ENCODE results near the gene WDR62. TPM values are rescaled to one million over a fixed set of nuclear protein-coding genes. Genes with fewer than 3 reads are reported as not detected.

Gene WDR62
- total and polyA plus RNA-seq, 2 donors (not counting 3 experiments of a cell fraction or from before 2014, with no cell fraction given): 8.0 to 13.4 TPM

DNA sequence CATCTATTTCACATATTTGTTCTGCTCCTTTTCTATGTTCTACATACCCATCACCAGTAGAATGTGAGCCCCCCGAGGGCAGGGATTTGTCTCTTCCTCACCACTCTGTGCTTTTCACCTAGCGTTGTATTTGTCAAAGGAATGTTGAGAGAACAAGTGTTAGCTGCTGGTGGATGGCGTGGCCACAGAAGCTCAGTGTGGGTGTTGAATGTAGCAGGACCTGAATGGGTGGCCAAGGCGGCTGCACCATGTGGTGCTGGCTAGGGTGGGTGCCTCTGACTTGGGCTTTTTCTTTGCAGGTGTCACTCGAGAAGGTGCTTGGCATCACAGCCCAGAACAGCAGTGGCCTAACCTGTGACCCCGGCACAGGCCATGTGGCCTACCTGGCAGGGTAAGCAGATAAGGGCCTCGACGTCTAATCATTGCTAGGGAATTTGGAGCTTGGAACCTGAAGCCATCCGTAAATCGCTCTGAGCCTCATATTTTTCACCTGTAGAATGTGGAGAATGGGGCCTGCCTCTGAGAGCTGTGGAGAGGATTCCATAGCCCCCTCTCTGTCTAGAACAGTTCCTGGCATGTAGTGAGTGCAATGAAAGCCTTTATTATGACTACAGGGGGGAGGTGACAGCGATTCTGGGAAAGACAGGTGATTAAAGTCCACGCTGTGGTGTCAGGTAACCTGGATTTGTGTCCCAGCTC is 3.9 kb downstream of the WDR62 start:
- FAIRE-seq: no peak
- TF ChIP-seq MYC (IDR thresholded peaks at IDR 0.05; ENCODE audit: low read depth, low read length): no peak
- TF ChIP-seq POLR2A (IDR thresholded peaks at IDR 0.05; ENCODE audit: low read depth, low read length): no peak
- no peak for TF ChIP-seq GATA2 (IDR thresholded peaks at IDR 0.05; ENCODE audit: insufficient read depth, insufficient read length, low read depth, low read length)
- TF ChIP-seq EZH2 (IDR thresholded peaks at IDR 0.05; ENCODE audit: borderline replicate concordance, low read depth, low read length, severe bottlenecking): no peak
- intact Hi-C loops (cut with micrococcal nuclease) (no loop called here), dilution Hi-C loops (cut with MboI; ENCODE audit: extremely low pct_ligation_motif_present, low sequenced_read_pairs) (no loop called here)
- Histone ChIP-seq H3K9me1 (replicated peaks; ENCODE audit: control insufficient read depth, extremely low read depth, insufficient read depth, low read length) (no peaks in the 10 kb centered on the region), H3K27me3 (ENCODE audit: control insufficient read depth in 2 of 2, insufficient read depth in 2 of 2, low read length in 2 of 2) (no peaks in the 10 kb centered on the region), H3K4me3 (replicated peaks in 1 of 3; ENCODE audit: insufficient read depth in 1 of 3, low read depth in 1 of 3, low read length in 3 of 3) (no peak overlapping the region), H3K4me1 (ENCODE audit: control insufficient read depth, extremely low read depth, insufficient read depth, low read length) (peaks cover 13% of the 10 kb centered on the region), H3K9ac (replicated peaks; ENCODE audit: extremely low read depth, insufficient read depth, low read length) (no peak overlapping the region), H2AFZ (ENCODE audit: low read depth, low read length) (no peak overlapping the region), H3K9me3 (replicated peaks; ENCODE audit: control insufficient read depth, insufficient read depth, low read length) (no peaks in the 10 kb centered on the region), H3K36me3 (ENCODE audit: control insufficient read depth in 2 of 2, extremely low read depth in 1 of 2, insufficient read depth in 2 of 2, low read length in 2 of 2) (no peaks in the 10 kb centered on the region), H4K20me1 (replicated peaks; ENCODE audit: control insufficient read depth, extremely low read depth, insufficient read depth, low read length) (no peaks in the 10 kb centered on the region), H3K4me2 (ENCODE audit: insufficient read depth, low read length) (no peak overlapping the region), H3K79me2 (ENCODE audit: control insufficient read depth, insufficient read depth, low read length) (peaks cover 21% of the 10 kb centered on the region), H3K27ac (ENCODE audit: insufficient read depth, low read depth, low read length) (no peak overlapping the region)
- no TSS peak for BruUV-seq (replicated peaks)
- CTCF ChIA-PET: interaction anchor here (1.0 to 3.9 kb wide), 5 partner anchors 56 to 116 kb away, joined by 3 to 61 read pairs (median 12); partner anchors contain the start of genes COX7A1 and POLR2I
- DNase-seq (ENCODE audit: low read depth, low spot score): no peak
- POLR2A ChIA-PET: interaction anchor here (0.6 kb wide), 1 partner anchor 31 kb away, joined by 4 read pairs; no protein-coding TSS in a partner anchor

GRCh38 chr19:36059180-36059910 is 4.6 kb downstream of the WDR62 start:
- CTCF ChIA-PET: interaction anchor here (1.0 to 3.9 kb wide), 8 partner anchors 55 to 132 kb away, joined by 3 to 61 read pairs (median 8); partner anchors contain the start of genes COX7A1 and POLR2I
- no peaks in the 10 kb centered on the region for H4K20me1 ChIP-seq (replicated peaks; ENCODE audit: control insufficient read depth, extremely low read depth, insufficient read depth, low read length)
- H3K4me3 ChIP-seq (replicated peaks in 1 of 3; ENCODE audit: insufficient read depth in 1 of 3, low read depth in 1 of 3, low read length in 3 of 3): no peak overlapping the region
- peaks cover 21% of the 10 kb centered on the region for H3K79me2 ChIP-seq (ENCODE audit: control insufficient read depth, insufficient read depth, low read length)
- dilution Hi-C loops (cut with MboI; ENCODE audit: extremely low pct_ligation_motif_present, low sequenced_read_pairs) (no loop called here), intact Hi-C loops (cut with micrococcal nuclease) (no loop called here)
- TF ChIP-seq, protein P1, sequence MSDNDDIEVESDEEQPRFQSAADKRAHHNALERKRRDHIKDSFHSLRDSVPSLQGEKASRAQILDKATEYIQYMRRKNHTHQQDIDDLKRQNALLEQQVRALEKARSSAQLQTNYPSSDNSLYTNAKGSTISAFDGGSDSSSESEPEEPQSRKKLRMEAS (IDR thresholded peaks at IDR 0.05; ENCODE audit: insufficient read depth, insufficient read length): no peak
- no peak overlapping the region for H3K4me2 ChIP-seq (ENCODE audit: insufficient read depth, low read length)
- H3K27me3 ChIP-seq (ENCODE audit: control insufficient read depth in 2 of 2, insufficient read depth in 2 of 2, low read length in 2 of 2): no peaks in the 10 kb centered on the region
- DNase-seq (ENCODE audit: low read depth, low spot score) (no peak), FAIRE-seq (no peak)
- H3K9me3 ChIP-seq (replicated peaks; ENCODE audit: control insufficient read depth, insufficient read depth, low read length): no peaks in the 10 kb centered on the region
- no peaks in the 10 kb centered on the region for H3K36me3 ChIP-seq (ENCODE audit: control insufficient read depth in 2 of 2, extremely low read depth in 1 of 2, insufficient read depth in 2 of 2, low read length in 2 of 2)
- H2AFZ ChIP-seq (ENCODE audit: low read depth, low read length): no peak overlapping the region
- BruUV-seq (replicated peaks): no TSS peak
- H3K9me1 ChIP-seq (replicated peaks; ENCODE audit: control insufficient read depth, extremely low read depth, insufficient read depth, low read length): no peaks in the 10 kb centered on the region
- peaks cover 11% of the 10 kb centered on the region for H3K4me1 ChIP-seq (ENCODE audit: control insufficient read depth, extremely low read depth, insufficient read depth, low read length)
- no peak overlapping the region for H3K9ac ChIP-seq (replicated peaks; ENCODE audit: extremely low read depth, insufficient read depth, low read length)
- POLR2A ChIA-PET: no interaction called here
- H3K27ac ChIP-seq (ENCODE audit: insufficient read depth, low read depth, low read length): no peak overlapping the region

Measured in endothelial cell of umbilical vein (primary cell).